ENCODE data around the gene PUS1. TPM values are rescaled to one million over a fixed set of nuclear protein-coding genes. Genes with fewer than 3 reads are reported as not detected.

PUS1 gene
- total and polyA plus RNA-seq, 9 of the 15 experiments (the other 6 are each of a cell fraction or from before 2014, with no cell fraction given): 1.9 to 90.8 (median 30.0) TPM

GRCh38 chr12:131949431-131950181 lies 20.5 kb downstream of the PUS1 start, which contains the start of gene EP400 (continued):
- TF ChIP-seq MXI1 (IDR thresholded peaks at IDR 0.05; ENCODE audit: low read depth, low read length) (no peak), OTX1 (CRISPR knock-in tag; IDR thresholded peaks at IDR 0.05) (no peak), ATF1 (CRISPR knock-in tag; IDR thresholded peaks at IDR 0.05) (no peak), ATF1 (tag; IDR thresholded peaks at IDR 0.05) (peak; percentile 51), ZNF444 (CRISPR knock-in tag; IDR thresholded peaks at IDR 0.05) (no peak), GATAD2B (IDR thresholded peaks at IDR 0.05; ENCODE audit: borderline replicate concordance) (no peak; the same call in 1 of the 2 replicates), HDAC1 (IDR thresholded peaks at IDR 0.05) (peak in 1 of 2 experiments; percentile 77; a peak in 2 of 4 replicates), FOSL1 (tag; conservative IDR thresholded peaks at IDR 0.05) (no peak; the same call in 1 of the 2 replicates), ZBTB12 (CRISPR knock-in tag; IDR thresholded peaks at IDR 0.05) (peak; percentile 64), GTF2A2 (tag; IDR thresholded peaks at IDR 0.05) (no peak), MCM2 (IDR thresholded peaks at IDR 0.05; ENCODE audit: low read depth) (no peak), DLX4 (CRISPR knock-in tag; IDR thresholded peaks at IDR 0.05) (no peak), MAFF (IDR thresholded peaks at IDR 0.05; ENCODE audit: low read length) (no peak), ZNF707 (CRISPR knock-in tag; conservative IDR thresholded peaks at IDR 0.05) (no peak), CHCHD3 (CRISPR knock-in tag; IDR thresholded peaks at IDR 0.05) (no peak), BRCA1 (IDR thresholded peaks at IDR 0.05) (no peak), BRCA1 (CRISPR knock-in tag; IDR thresholded peaks at IDR 0.05) (no peak), TEAD4 (IDR thresholded peaks at IDR 0.05; ENCODE audit: low read length) (peak; percentile 18; the same call in 1 of the 2 replicates), TEAD4 (CRISPR knock-in tag; IDR thresholded peaks at IDR 0.05; ENCODE audit: borderline replicate concordance) (no peak), CBFA2T3 (IDR thresholded peaks at IDR 0.05) (no peak), E2F1 (CRISPR knock-in tag; IDR thresholded peaks at IDR 0.05) (peak; percentile 69), BRD9 (IDR thresholded peaks at IDR 0.05; ENCODE audit: low read depth, partially characterized antibody) (no peak), FOXJ3 (CRISPR knock-in tag; IDR thresholded peaks at IDR 0.05) (no peak), ZNF717 (CRISPR knock-in tag; IDR thresholded peaks at IDR 0.05) (no peak), ARID3A (IDR thresholded peaks at IDR 0.05; ENCODE audit: borderline replicate concordance, low read depth, low read length) (no peak), ZNF644 (tag; IDR thresholded peaks at IDR 0.05; ENCODE audit: low read depth) (no peak), XRCC3 (IDR thresholded peaks at IDR 0.05) (no peak), NELFE (IDR thresholded peaks at IDR 0.05; ENCODE audit: insufficient read depth, insufficient read length) (no peak), HCFC1 (IDR thresholded peaks at IDR 0.05; ENCODE audit: low read depth, low read length) (peak; percentile 76)
